ENCODE results near the gene THUMPD1. TPM values are rescaled to one million over a fixed set of nuclear protein-coding genes. Genes with fewer than 3 reads are reported as not detected.

Gene THUMPD1, protein sequence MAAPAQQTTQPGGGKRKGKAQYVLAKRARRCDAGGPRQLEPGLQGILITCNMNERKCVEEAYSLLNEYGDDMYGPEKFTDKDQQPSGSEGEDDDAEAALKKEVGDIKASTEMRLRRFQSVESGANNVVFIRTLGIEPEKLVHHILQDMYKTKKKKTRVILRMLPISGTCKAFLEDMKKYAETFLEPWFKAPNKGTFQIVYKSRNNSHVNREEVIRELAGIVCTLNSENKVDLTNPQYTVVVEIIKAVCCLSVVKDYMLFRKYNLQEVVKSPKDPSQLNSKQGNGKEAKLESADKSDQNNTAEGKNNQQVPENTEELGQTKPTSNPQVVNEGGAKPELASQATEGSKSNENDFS
- total RNA-seq (ENCODE audit: low replicate concordance) = 52.8 and 82.0 TPM in 2 replicates

DNA sequence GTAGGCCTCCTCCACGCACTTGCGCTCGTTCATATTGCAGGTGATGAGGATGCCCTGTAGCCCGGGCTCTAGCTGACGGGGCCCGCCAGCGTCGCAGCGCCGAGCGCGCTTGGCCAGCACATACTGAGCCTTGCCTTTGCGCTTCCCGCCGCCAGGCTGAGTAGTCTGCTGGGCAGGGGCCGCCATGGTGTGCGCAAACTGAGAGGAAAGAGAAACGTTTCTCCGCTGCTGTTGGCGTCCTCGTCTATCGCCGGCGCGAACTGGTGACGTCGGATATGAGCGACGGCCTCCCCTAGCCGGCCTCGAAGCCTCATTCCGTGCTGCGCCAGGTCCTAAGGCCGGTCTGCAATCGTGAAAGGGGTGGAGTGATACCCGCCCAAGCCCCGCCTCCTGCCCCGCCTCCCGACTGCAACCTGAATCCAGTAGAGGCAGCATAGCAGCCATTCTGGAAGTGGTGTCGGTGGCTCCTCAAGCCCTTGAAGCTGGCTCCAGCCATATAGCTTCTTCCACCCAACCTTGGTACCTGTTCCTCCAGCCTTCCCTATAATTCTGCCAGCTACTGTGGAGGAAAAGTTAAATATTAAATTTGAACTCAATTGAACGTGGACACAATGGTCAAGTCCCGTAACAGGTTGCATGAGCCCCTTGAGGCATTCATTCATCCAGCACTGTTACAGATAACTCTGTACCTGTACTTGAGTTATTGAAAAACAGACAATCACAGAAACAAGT is at the start of gene THUMPD1:
Gene THUMPD1 (minus strand): TSS at position 265 of the 732 bp plus-strand sequence. CDS start 79 bp downstream, at position 186.

DNA sequence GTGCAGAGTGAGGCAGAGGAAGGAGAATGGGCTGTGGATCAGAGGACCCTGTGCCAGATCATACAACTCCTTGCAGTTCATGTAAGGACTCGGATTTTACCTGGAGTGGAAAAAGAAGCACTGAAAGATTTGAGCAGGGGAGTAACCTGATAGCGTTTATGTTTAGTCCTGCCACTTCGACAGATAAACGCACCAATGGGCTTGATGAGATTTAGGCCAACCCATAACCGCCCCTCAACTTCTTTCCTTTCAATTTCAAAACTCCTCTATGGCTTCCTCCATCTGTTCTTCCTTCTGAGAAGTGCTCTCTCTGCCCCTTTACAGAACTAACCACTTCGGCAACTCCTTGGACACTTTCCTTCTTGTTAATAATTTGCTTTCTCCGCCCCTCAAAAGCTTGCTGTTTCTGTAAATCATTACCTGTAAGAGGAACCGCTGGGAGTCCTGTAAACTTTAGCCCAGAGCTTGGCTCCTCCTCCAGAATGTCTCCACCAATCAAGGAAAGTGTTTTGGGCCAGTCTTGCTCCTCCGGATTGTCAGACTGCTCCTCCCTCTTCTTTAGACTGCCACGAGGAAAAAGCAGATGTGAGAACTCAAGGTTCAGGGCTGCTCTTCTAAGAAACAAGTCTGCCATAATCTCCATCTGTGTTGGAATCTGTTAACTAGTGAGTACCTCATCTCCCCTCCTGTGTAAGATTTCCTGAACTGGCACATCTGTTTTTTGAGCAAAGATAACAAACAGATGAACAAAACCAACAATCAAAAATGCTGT is 22.0 kb upstream of the THUMPD1 start, which contains the start of gene ACSM3:
Gene ACSM3 (plus strand): TSS at position 554 of the 772 bp plus-strand sequence. CDS start 6,021 bp downstream, outside the sequence.

Other genes with a start within 250 kb of the THUMPD1 start
- gene ACSM2B, start 165.5 kb downstream of the THUMPD1 start, total RNA-seq (ENCODE audit: low replicate concordance) = not detected in 2 replicates
- not detected in 2 replicates for gene ACSM1, start 44.1 kb downstream of the THUMPD1 start, total RNA-seq (ENCODE audit: low replicate concordance)
- 0.59 and 0.90 TPM in 2 replicates for gene ACSM3, start 22.2 kb upstream of the THUMPD1 start, total RNA-seq (ENCODE audit: low replicate concordance)
- 7.8 and 16.1 TPM in 2 replicates for gene ERI2, start 64.7 kb upstream of the THUMPD1 start, total RNA-seq (ENCODE audit: low replicate concordance)
- 2.8 and 3.9 TPM in 2 replicates for gene REXO5, start 64.7 kb upstream of the THUMPD1 start, total RNA-seq (ENCODE audit: low replicate concordance)
- gene DCUN1D3, start 158.5 kb upstream of the THUMPD1 start, total RNA-seq (ENCODE audit: low replicate concordance) = 22.3 and 47.2 TPM in 2 replicates
- 50.4 and 91.6 TPM in 2 replicates for gene LYRM1, start 159.0 kb upstream of the THUMPD1 start, total RNA-seq (ENCODE audit: low replicate concordance)

All from smooth muscle cell of the coronary artery (primary cell).